K562 (cell line): ENCODE results near the gene PHF12. TPM values are rescaled to one million over a fixed set of nuclear protein-coding genes. Genes with fewer than 3 reads are reported as not detected.

Experiments
- FOXM1 ChIP-seq, 2 experiments: fragments of 450-650 bp in 1 of 2; sonication (generic) in 1 of 2; formaldehyde crosslinking in 1 of 2; IDR thresholded peaks; 2 replicates each; pipeline versions ENCODE4 v1.6.1 to v1.9.0; 2017 to 2022; ENCODE audit warnings: low read depth in 2 of 2, mild to moderate bottlenecking in 2 of 2, missing genetic modification reagents in 1 of 2, moderate library complexity in 1 of 2
- FOXP4 ChIP-seq: sonication (generic); formaldehyde crosslinking; IDR thresholded peaks from 2 replicates; pipeline ENCODE4 v1.8.0; 2022; ENCODE audit warnings: mild to moderate bottlenecking, missing genetic modification reagents, borderline replicate concordance
- GTF2A2 ChIP-seq: IDR thresholded peaks from 2 replicates; pipeline ENCODE4 v1.6.1; 2016; ENCODE audit warnings: mild to moderate bottlenecking, missing genetic modification characterization, missing compliant biosample characterization
- IRF9 ChIP-seq: fragments of 450-650 bp; IDR thresholded peaks from 2 replicates; pipeline ENCODE4 v1.6.1; 2016; ENCODE audit warnings: missing biosample characterization, missing genetic modification characterization
- MXI1 ChIP-seq: IDR thresholded peaks from 2 replicates; pipeline ENCODE4 v1.6.1; 2011; ENCODE audit warnings: low read depth, mild to moderate bottlenecking, improper control_type of control experiment, low read length
- RBM15 ChIP-seq: fragments of 200-400 bp; formaldehyde crosslinking; IDR thresholded peaks from 2 replicates; pipeline ENCODE4 v1.6.1; 2018; ENCODE audit warnings: mild to moderate bottlenecking, low read length, moderate library complexity; ENCODE audit not compliant: insufficient read depth
- TEAD4 ChIP-seq, 2 experiments: sonication (generic) in 1 of 2; formaldehyde crosslinking in 1 of 2; IDR thresholded peaks; 2 replicates each; pipeline versions ENCODE4 v1.6.1 to v1.8.0; 2012 to 2022; ENCODE audit warnings: borderline replicate concordance in 1 of 2, inconsistent platforms in 1 of 2, low read length in 1 of 2, mild to moderate bottlenecking in 1 of 2, missing genetic modification reagents in 1 of 2
- ZNF23 ChIP-seq: fragments of 250-450 bp; sonication (Bioruptor Pico); IDR thresholded peaks from 2 replicates; pipeline ENCODE4 v1.4.0; 2020; ENCODE audit warnings: mild to moderate bottlenecking
- ZNF398 ChIP-seq: fragments of 250-450 bp; sonication (Bioruptor Pico); IDR thresholded peaks from 2 replicates; pipeline ENCODE4 v1.8.0; 2021; ENCODE audit warnings: moderate library complexity, mild to moderate bottlenecking, inconsistent platforms
- ZNF518B ChIP-seq: fragments of 250-450 bp; sonication (Bioruptor Pico); IDR thresholded peaks from 2 replicates; pipeline ENCODE4 v1.5.0; 2021; ENCODE audit warnings: mild to moderate bottlenecking, moderate library complexity
- ZNF584 ChIP-seq: fragments of 200-800 bp; sonication (Bioruptor generic); IDR thresholded peaks from 2 replicates; pipeline ENCODE4 v1.6.1; 2016; ENCODE audit warnings: low read depth, mild to moderate bottlenecking, missing genetic modification characterization, missing compliant biosample characterization
- ZNF76 ChIP-seq: fragments of 250-450 bp; sonication (Bioruptor Pico); IDR thresholded peaks from 2 replicates; pipeline ENCODE4 v1.4.0; 2020; ENCODE audit warnings: mild to moderate bottlenecking, moderate library complexity, borderline replicate concordance
- polyA plus RNA-seq, 8 experiments: library from polyadenylated mRNA; depleted of rRNA in 4 of 8; stranded (reverse) in 5 of 8; unstranded in 3 of 8; fragments of >200 nt; fragmentation: Nextera tagmentation in 2 of 8; fragmentation: Illumina TruSeq in 1 of 8; extraction: Ambion mirVana in 2 of 8; extraction: Trizol in 1 of 8; gene quantifications; 2 replicates each; pipeline versions ENCODE4 v1.2.1 to v1.2.3, GENCODE V29; 2011 to 2014; ENCODE audit warnings: inconsistent platforms in 1 of 8, missing spikeins in 1 of 8
- total RNA-seq, 7 experiments: library from RNA; depleted of rRNA in 6 of 7; stranded (reverse); fragments of >200 nt in 6 of 7; fragmentation: Illumina TruSeq in 2 of 7; extraction: Trizol in 2 of 7; gene quantifications; 2 replicates each; pipeline versions ENCODE4 v1.2.1 to v1.2.3, GENCODE V29; 2011 to 2021; ENCODE audit warnings: low replicate concordance in 1 of 7

PHF12 gene
- total and polyA plus RNA-seq, 9 of the 15 experiments (the other 6 are each of a cell fraction or from before 2014, with no cell fraction given) = 0.82 to 31.3 (median 13.5) TPM

- TF ChIP-seq ZNF518B (CRISPR knock-in tag) (no peak), RBM15 (no peak), ZNF76 (CRISPR knock-in tag) (peak; percentile 66; the same call in 1 of the 2 replicates), ZNF23 (CRISPR knock-in tag) (no peak), IRF9 (tag) (no peak), TEAD4 (IDR thresholded peaks at IDR 0.05; ENCODE audit: low read length) (peak; percentile 57), TEAD4 (CRISPR knock-in tag; IDR thresholded peaks at IDR 0.05; ENCODE audit: borderline replicate concordance) (no peak), MXI1 (peak; percentile 87), ZNF584 (CRISPR knock-in tag) (0 out of 2 replicates have a peak, but pooled peaks have one; percentile 26), FOXP4 (CRISPR knock-in tag) (peak; percentile 44; the same call in 1 of the 2 replicates), GTF2A2 (tag) (no peak), ZNF398 (no peak), FOXM1 (IDR thresholded peaks at IDR 0.05; ENCODE audit: low read depth) (no peak), FOXM1 (CRISPR knock-in tag; IDR thresholded peaks at IDR 0.05; ENCODE audit: low read depth) (peak; percentile 78)
- TF ChIP-seq, all 486 proteins: peak for 182
Measured at GRCh38 chr17:28902819-28903545, 48.3 kb downstream of the PHF12 start, which contains the start of gene DHRS13 (continued).
